GM12878 (cell line): ENCODE data around the gene HM13. TPM values are rescaled to one million over a fixed set of nuclear protein-coding genes. Genes with fewer than 3 reads are reported as not detected.
"Not testable (repeated sequence)": the region's sequence is repeated elsewhere in the genome, so short reads cannot be mapped to it uniquely, and the experiment has no call there.

Source experiments
- ATAC-seq: fragments of 200-7000 bp; cut with Tn5 transposase; 3 replicates; pipeline ENCODE4 v1.9.1; 2020; ENCODE audit warnings: mild to moderate bottlenecking, moderate library complexity
- BruUV-seq: library from RNA; stranded (reverse); fragments of 400-500 nt; replicated peaks from 2 replicates; lab custom pipeline; 2021; lab: Mats Ljungman, UMichigan
- CTCF ChIA-PET: fragments of 300-600 bp; sonication (Branson Sonifier 250); formaldehyde crosslinking; extraction: SDS; loops from one replicate; lab custom pipeline; 2021; ENCODE audit warnings: inconsistent platforms; lab: Yijun Ruan, JAX
- POLR2A ChIA-PET: fragments of 350-600 bp; formaldehyde crosslinking; extraction: SDS; loops from one replicate; lab custom pipeline; 2021; ENCODE audit warnings: inconsistent platforms; lab: Charles Lee
- RAD21 ChIA-PET: fragments of 300-600 bp; sonication (Branson Sonifier 250); formaldehyde crosslinking; loops from one replicate; lab custom pipeline; 2023; ENCODE audit warnings: antibody characterized with exemption; ENCODE audit not compliant: unreplicated experiment; lab: Charles Lee
- SMC1A ChIA-PET: fragments of 300-600 bp; sonication (Branson Sonifier 250); formaldehyde crosslinking; loops from one replicate; lab custom pipeline; 2023; ENCODE audit not compliant: unreplicated experiment, uncharacterized antibody; lab: Charles Lee
- DNase-seq: peaks from one replicate; pipeline ENCODE4 v3.0.0-alpha.2; 2011; ENCODE audit warnings: low read depth, low spot score
- FAIRE-seq: peaks from 3 replicates; lab custom pipeline; 2011; peaks lifted over from hg19 to GRCh38; lab: Jason Lieb, UNC
- H2AFZ ChIP-seq: 2 replicates; pipeline ENCODE4 v1.6.0; 2011; ENCODE audit warnings: low read depth, low read length, control low read depth; ENCODE audit not compliant: control insufficient read depth
- H3K27ac ChIP-seq: 2 replicates; pipeline ENCODE4 v1.5.1; 2011; ENCODE audit warnings: control low read depth; ENCODE audit not compliant: control insufficient read depth, insufficient read depth
- H3K27me3 ChIP-seq, 2 experiments: replicated peaks in 1 of 2; 2 replicates each; pipeline versions ENCODE4 v1.6.0 to v1.6.1; 2011; ENCODE audit warnings: low read length in 1 of 2; ENCODE audit not compliant: control insufficient read depth in 2 of 2, insufficient read depth in 2 of 2
- H3K36me3 ChIP-seq, 2 experiments: 2 replicates each; pipeline ENCODE4 v1.5.1; 2011; ENCODE audit warnings: low read length in 1 of 2; ENCODE audit not compliant: control insufficient read depth in 2 of 2, insufficient read depth in 2 of 2
- H3K4me1 ChIP-seq: 2 replicates; pipeline ENCODE4 v1.6.1; 2011; ENCODE audit warnings: mild to moderate bottlenecking, low read length, moderate library complexity, mixed read lengths; ENCODE audit not compliant: control insufficient read depth, insufficient read depth
- H3K4me2 ChIP-seq: 2 replicates; pipeline ENCODE4 v1.6.0; 2011; ENCODE audit warnings: control low read depth; ENCODE audit not compliant: control insufficient read depth, insufficient read depth
- H3K4me3 ChIP-seq: fragments of 200-600 bp; sonication (generic); 2 replicates; pipeline ENCODE4 v1.5.1; 2016
- H3K79me2 ChIP-seq: 2 replicates; pipeline ENCODE4 v1.6.0; 2011; ENCODE audit warnings: low read length; ENCODE audit not compliant: control insufficient read depth, insufficient read depth
- H3K9ac ChIP-seq: 2 replicates; pipeline ENCODE4 v1.8.0; 2011; ENCODE audit warnings: low read length, control low read depth, mixed read lengths; ENCODE audit not compliant: control insufficient read depth, insufficient read depth
- H3K9me3 ChIP-seq: replicated peaks from 3 replicates; pipeline ENCODE4 v1.5.1; 2011; ENCODE audit warnings: mild to moderate bottlenecking, low read length; ENCODE audit not compliant: control insufficient read depth, insufficient read depth
- H4K20me1 ChIP-seq: 2 replicates; pipeline ENCODE4 v1.6.0; 2011; ENCODE audit not compliant: control insufficient read depth, insufficient read depth
- IKZF1 ChIP-seq: fragments of 450-650 bp; conservative IDR thresholded peaks from 2 replicates; pipeline ENCODE4 v1.6.1; 2017; ENCODE audit warnings: antibody characterized with exemption, mild to moderate bottlenecking
- TAF1 ChIP-seq: IDR thresholded peaks from 2 replicates; pipeline ENCODE4 v1.6.1; 2011; ENCODE audit warnings: mild to moderate bottlenecking, low read depth, low read length, borderline replicate concordance
- WGBS: methylation state at CpG from one replicate; pipeline ENCODE4 v1.1.6; 2016; ENCODE audit warnings: low lambda C conversion rate; ENCODE audit not compliant: insufficient replicate concordance, insufficient coverage; ENCODE audit errors: missing lambda C conversion rate; 5-methylcytosine and 5-hydroxymethylcytosine counted together
- in situ Hi-C: fragments of 300-500 bp; cut with MboI; formaldehyde crosslinking; loops from 9 replicates; pipeline ENCODE4 v1.14.3; 2018; ENCODE audit warnings: mixed read lengths
- intact Hi-C: fragments of 100-400 bp; cut with micrococcal nuclease; formaldehyde crosslinking; loops from one replicate; pipeline ENCODE4 v1.14.2; 2022; ENCODE audit not compliant: unreplicated experiment
- polyA plus RNA-seq, 11 experiments: library from polyadenylated mRNA; depleted of rRNA in 4 of 11; unstranded in 6 of 11; stranded (reverse) in 5 of 11; fragments of >200 nt; fragmentation: Nextera tagmentation in 4 of 11; fragmentation: Illumina TruSeq in 1 of 11; extraction: Ambion mirVana in 4 of 11; extraction: Trizol in 1 of 11; gene quantifications; 1 replicate in 1 of 11; 2 replicates in 10 of 11; pipeline versions ENCODE4 v1.2.1 to v1.2.3, GENCODE V29; 2011 to 2016; ENCODE audit warnings: inconsistent platforms in 2 of 11, missing spikeins in 2 of 11, low read depth in 1 of 11
- total RNA-seq, 4 experiments: library from RNA; depleted of rRNA in 3 of 4; stranded (reverse); fragments of >200 nt in 3 of 4; fragmentation: Illumina TruSeq in 1 of 4; extraction: Trizol in 1 of 4; gene quantifications; 2 replicates each; pipeline versions ENCODE4 v1.2.1 to v1.2.3, GENCODE V29; 2013 to 2021
- TF ChIP-seq, protein P1 (sequence below): fragments of 450-650 bp; IDR thresholded peaks from 2 replicates; pipeline ENCODE4 v1.6.1; 2016; ENCODE audit warnings: mild to moderate bottlenecking, moderate library complexity, borderline replicate concordance

The HM13 gene
- total and polyA plus RNA-seq, 10 of the 15 experiments (the other 5 are each of a cell fraction or from before 2014, with no cell fraction given), result 4.8 to 185 (median 81.7) TPM

- TF ChIP-seq, protein P1, sequence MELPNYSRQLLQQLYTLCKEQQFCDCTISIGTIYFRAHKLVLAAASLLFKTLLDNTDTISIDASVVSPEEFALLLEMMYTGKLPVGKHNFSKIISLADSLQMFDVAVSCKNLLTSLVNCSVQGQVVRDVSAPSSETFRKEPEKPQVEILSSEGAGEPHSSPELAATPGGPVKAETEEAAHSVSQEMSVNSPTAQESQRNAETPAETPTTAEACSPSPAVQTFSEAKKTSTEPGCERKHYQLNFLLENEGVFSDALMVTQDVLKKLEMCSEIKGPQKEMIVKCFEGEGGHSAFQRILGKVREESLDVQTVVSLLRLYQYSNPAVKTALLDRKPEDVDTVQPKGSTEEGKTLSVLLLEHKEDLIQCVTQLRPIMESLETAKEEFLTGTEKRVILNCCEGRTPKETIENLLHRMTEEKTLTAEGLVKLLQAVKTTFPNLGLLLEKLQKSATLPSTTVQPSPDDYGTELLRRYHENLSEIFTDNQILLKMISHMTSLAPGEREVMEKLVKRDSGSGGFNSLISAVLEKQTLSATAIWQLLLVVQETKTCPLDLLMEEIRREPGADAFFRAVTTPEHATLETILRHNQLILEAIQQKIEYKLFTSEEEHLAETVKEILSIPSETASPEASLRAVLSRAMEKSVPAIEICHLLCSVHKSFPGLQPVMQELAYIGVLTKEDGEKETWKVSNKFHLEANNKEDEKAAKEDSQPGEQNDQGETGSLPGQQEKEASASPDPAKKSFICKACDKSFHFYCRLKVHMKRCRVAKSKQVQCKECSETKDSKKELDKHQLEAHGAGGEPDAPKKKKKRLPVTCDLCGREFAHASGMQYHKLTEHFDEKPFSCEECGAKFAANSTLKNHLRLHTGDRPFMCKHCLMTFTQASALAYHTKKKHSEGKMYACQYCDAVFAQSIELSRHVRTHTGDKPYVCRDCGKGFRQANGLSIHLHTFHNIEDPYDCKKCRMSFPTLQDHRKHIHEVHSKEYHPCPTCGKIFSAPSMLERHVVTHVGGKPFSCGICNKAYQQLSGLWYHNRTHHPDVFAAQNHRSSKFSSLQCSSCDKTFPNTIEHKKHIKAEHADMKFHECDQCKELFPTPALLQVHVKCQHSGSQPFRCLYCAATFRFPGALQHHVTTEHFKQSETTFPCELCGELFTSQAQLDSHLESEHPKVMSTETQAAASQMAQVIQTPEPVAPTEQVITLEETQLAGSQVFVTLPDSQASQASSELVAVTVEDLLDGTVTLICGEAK, result peak; percentile 37; the same call in 1 of the 2 replicates
- TF ChIP-seq IKZF1 (peak; percentile 84), TAF1 (peak; percentile 68; the same call in 1 of the 2 replicates)
These were observed at the start of gene HM13 (continued) for GRCh38 chr20:31514154-31515071.

GRCh38 chr20:31470946-31471345 lies 43.3 kb upstream of the HM13 start:
- BruUV-seq, H3K27ac ChIP-seq, RAD21 ChIA-PET, POLR2A ChIA-PET, H3K4me1 ChIP-seq, H4K20me1 ChIP-seq, H3K36me3 ChIP-seq, FAIRE-seq, ATAC-seq, in situ Hi-C loops, SMC1A ChIA-PET, H3K4me2 ChIP-seq, H3K4me3 ChIP-seq, H3K27me3 ChIP-seq, H3K9me3 ChIP-seq, DNase-seq, H3K9ac ChIP-seq, intact Hi-C loops, H3K79me2 ChIP-seq, H2AFZ ChIP-seq, CTCF ChIA-PET: not testable (repeated sequence)
- WGBS, result no CpG with 5 or more reads among the region's 33 CpGs
